ENCODE data around the gene DEGS1. TPM values are rescaled to one million over a fixed set of nuclear protein-coding genes. Genes with fewer than 3 reads are reported as not detected.

Gene DEGS1
- total RNA-seq, 1 donor from 2014 or later, result 60.0 TPM

DNA sequence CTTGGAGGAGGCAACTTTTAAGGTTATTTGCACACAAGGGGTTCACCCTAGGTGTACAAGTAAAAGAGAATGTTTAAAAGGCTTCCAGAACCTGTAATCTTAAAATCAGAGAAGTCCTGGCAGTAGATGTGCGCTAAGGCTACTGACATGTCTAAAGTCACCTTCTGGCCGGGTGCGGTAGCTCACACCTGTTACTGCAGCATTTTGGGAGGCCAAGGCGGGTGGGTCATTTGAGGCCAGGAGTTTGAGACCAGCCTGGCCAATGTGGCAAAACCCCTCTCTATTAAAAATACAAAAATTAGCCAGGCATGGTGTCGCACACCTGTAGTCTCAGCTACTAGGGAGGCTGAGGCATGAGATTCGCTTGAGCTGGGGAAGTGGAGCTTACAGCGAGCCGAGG is 20.3 kb upstream of the DEGS1 start:
- H3K4me1 Mint-ChIP-seq (ENCODE audit: low read depth, unreplicated experiment), result no peaks in the 10 kb centered on the region
- TF ChIP-seq, protein P1, sequence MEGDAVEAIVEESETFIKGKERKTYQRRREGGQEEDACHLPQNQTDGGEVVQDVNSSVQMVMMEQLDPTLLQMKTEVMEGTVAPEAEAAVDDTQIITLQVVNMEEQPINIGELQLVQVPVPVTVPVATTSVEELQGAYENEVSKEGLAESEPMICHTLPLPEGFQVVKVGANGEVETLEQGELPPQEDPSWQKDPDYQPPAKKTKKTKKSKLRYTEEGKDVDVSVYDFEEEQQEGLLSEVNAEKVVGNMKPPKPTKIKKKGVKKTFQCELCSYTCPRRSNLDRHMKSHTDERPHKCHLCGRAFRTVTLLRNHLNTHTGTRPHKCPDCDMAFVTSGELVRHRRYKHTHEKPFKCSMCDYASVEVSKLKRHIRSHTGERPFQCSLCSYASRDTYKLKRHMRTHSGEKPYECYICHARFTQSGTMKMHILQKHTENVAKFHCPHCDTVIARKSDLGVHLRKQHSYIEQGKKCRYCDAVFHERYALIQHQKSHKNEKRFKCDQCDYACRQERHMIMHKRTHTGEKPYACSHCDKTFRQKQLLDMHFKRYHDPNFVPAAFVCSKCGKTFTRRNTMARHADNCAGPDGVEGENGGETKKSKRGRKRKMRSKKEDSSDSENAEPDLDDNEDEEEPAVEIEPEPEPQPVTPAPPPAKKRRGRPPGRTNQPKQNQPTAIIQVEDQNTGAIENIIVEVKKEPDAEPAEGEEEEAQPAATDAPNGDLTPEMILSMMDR (IDR thresholded peaks at IDR 0.05; ENCODE audit: partially characterized antibody, unreplicated experiment), result no peak
- H3K27me3 Mint-ChIP-seq (ENCODE audit: unreplicated experiment), result no peaks in the 10 kb centered on the region
- no peaks in the 10 kb centered on the region for H3K36me3 Mint-ChIP-seq (ENCODE audit: unreplicated experiment)
- DNase-seq, result no peak
- H3K27ac Mint-ChIP-seq (ENCODE audit: unreplicated experiment), result no peak overlapping the region
- H3K9me3 Mint-ChIP-seq (ENCODE audit: unreplicated experiment), result no peaks in the 10 kb centered on the region
- no peak overlapping the region for H3K4me3 Mint-ChIP-seq (ENCODE audit: unreplicated experiment)

DNA sequence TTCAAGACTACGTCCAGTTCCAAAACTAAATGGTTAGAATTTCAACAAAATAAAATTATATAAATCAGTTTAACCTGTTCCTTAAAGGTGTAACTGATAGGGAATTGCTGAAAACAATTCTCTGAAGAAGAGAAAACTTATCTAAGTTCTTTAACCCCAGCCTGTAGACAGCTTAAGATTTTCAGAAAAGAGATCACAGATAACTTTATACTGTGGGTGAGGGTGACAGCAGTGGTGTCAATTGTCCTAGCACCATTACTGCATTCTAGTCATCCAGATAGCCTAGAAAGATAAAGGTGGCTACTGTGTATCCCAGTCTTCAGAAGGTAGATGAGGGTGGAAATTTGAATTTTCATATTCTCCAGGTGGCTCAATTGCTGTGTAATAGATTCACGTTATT is 19.7 kb upstream of the DEGS1 start:
- H3K36me3 Mint-ChIP-seq (ENCODE audit: unreplicated experiment), result no peaks in the 10 kb centered on the region
- no peaks in the 10 kb centered on the region for H3K9me3 Mint-ChIP-seq (ENCODE audit: unreplicated experiment)
- no peaks in the 10 kb centered on the region for H3K4me1 Mint-ChIP-seq (ENCODE audit: low read depth, unreplicated experiment)
- no peak overlapping the region for H3K27ac Mint-ChIP-seq (ENCODE audit: unreplicated experiment)
- TF ChIP-seq, protein P1 (IDR thresholded peaks at IDR 0.05; ENCODE audit: partially characterized antibody, unreplicated experiment), result no peak
- no peak for DNase-seq
- no peak overlapping the region for H3K4me3 Mint-ChIP-seq (ENCODE audit: unreplicated experiment)
- no peaks in the 10 kb centered on the region for H3K27me3 Mint-ChIP-seq (ENCODE audit: unreplicated experiment)

DNA sequence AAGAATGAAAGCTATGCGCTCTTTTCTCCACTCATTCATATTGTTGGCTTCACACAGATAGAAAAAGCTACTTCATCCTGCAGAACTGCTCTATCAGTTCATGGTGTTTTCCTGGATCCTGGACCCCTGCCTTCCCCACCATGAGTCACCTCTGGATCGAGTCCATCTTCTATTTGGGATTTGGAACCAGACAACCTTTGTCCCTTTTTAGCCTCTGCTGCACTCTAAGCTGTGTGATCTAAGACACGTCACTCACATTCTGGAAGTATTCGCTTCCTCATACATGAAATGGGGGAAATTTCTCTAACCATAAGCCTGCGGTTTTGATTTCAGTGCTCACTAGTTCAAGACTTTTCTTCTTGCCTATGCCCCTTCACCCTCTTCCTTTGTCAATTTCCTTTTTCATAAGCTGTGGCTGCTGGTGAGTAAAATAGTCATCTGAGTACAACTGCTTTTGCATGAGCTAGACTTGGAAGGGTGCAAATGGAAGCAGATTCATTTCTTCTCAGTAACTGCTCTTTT is 14.1 kb upstream of the DEGS1 start:
- H3K36me3 Mint-ChIP-seq (ENCODE audit: unreplicated experiment), result peaks cover 4% of the 10 kb centered on the region
- H3K4me1 Mint-ChIP-seq (ENCODE audit: low read depth, unreplicated experiment), result no peaks in the 10 kb centered on the region
- no peak overlapping the region for H3K27ac Mint-ChIP-seq (ENCODE audit: unreplicated experiment)

DNA sequence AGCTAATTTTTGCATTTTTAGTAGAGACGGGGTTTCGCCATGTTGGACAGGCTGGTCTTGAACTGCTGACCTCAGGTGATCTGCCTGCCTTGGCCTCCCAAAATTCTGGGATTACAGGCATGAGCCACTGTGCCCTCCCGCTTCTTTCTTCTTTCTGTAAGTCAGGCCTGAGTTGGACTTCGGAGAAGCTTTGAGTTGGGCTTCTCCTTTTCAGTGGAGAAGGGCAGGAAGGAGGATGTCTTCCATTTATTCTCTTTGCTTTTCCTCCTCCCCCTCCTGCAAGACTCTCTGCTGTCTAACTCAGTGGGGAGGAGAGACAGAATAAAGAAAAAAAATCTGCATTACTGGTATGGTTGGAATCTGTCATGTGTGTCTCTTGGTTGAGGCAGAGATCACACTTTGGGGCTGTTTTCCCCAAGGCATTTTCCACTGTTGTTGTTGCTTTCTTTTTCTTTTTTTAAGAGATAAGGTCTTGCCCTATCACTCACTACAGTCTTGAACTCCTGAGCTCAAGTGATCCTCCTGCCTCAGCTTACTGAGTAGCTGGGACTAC is 13.2 kb upstream of the DEGS1 start:
- TF ChIP-seq, protein P1 (IDR thresholded peaks at IDR 0.05; ENCODE audit: partially characterized antibody, unreplicated experiment), result no peak
- H3K4me1 Mint-ChIP-seq (ENCODE audit: low read depth, unreplicated experiment), result no peaks in the 10 kb centered on the region
- no peaks in the 10 kb centered on the region for H3K27me3 Mint-ChIP-seq (ENCODE audit: unreplicated experiment)
- H3K9me3 Mint-ChIP-seq (ENCODE audit: unreplicated experiment), result peaks cover 2% of the 10 kb centered on the region
- H3K4me3 Mint-ChIP-seq (ENCODE audit: unreplicated experiment), result no peak overlapping the region
- peaks cover 4% of the 10 kb centered on the region for H3K36me3 Mint-ChIP-seq (ENCODE audit: unreplicated experiment)
- H3K27ac Mint-ChIP-seq (ENCODE audit: unreplicated experiment), result no peak overlapping the region
- no peak for DNase-seq

More for the DNA sequence above, 14.1 kb upstream of the DEGS1 start:
- H3K9me3 Mint-ChIP-seq (ENCODE audit: unreplicated experiment), result peaks cover 2% of the 10 kb centered on the region
- H3K27me3 Mint-ChIP-seq (ENCODE audit: unreplicated experiment), result no peaks in the 10 kb centered on the region
- DNase-seq, result no peak
- TF ChIP-seq, protein P1 (IDR thresholded peaks at IDR 0.05; ENCODE audit: partially characterized antibody, unreplicated experiment), result no peak
- H3K4me3 Mint-ChIP-seq (ENCODE audit: unreplicated experiment), result no peak overlapping the region

DNA sequence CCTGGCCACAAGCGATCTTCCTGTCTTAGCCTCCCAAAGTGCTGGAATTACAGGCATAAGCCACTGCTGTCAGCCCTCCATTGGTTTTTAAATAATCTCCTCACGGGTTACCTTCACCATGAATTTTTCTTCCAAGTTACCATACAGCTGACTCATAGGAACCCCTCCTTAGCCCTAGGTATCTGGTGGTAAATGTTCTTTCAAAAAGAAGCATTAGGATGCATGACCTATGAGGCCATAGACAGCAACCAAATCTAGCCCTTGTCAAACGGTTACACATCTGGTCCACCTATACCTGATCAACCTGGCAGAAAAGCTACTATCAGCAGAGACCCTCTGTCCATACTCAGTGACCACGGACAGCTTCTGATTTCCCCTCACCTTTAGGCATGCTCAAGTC is 12.7 kb upstream of the DEGS1 start:
- H3K27me3 Mint-ChIP-seq (ENCODE audit: unreplicated experiment), result no peaks in the 10 kb centered on the region
- H3K36me3 Mint-ChIP-seq (ENCODE audit: unreplicated experiment), result peaks cover 4% of the 10 kb centered on the region
- DNase-seq, result no peak
- no peak overlapping the region for H3K27ac Mint-ChIP-seq (ENCODE audit: unreplicated experiment)
- peaks cover 2% of the 10 kb centered on the region for H3K9me3 Mint-ChIP-seq (ENCODE audit: unreplicated experiment)
- H3K4me3 Mint-ChIP-seq (ENCODE audit: unreplicated experiment), result no peak overlapping the region
- TF ChIP-seq, protein P1 (IDR thresholded peaks at IDR 0.05; ENCODE audit: partially characterized antibody, unreplicated experiment), result no peak
- no peaks in the 10 kb centered on the region for H3K4me1 Mint-ChIP-seq (ENCODE audit: low read depth, unreplicated experiment)
